Measurements from ENCODE around the gene TSPAN6.

- no peak for TF ChIP-seq CTCF (IDR thresholded peaks at IDR 0.05)
- TF ChIP-seq POLR2A (IDR thresholded peaks at IDR 0.05): no peak
- no peak for TF ChIP-seq POLR2AphosphoS5 (IDR thresholded peaks at IDR 0.05)
These were observed 5.7 kb upstream of the TSPAN6 start for GRCh38 chrX:100642290-100642689.
